Ascending aorta (tissue), 2 donors: ENCODE data around the gene GABRB1. TPM values are rescaled to one million over a fixed set of nuclear protein-coding genes. Genes with fewer than 3 reads are reported as not detected.

Experiments used
- DNase-seq, 2 donors: peaks; one replicate each; pipeline ENCODE4 v3.0.0-alpha.2; 2019; ENCODE audit warnings: low spot score in 2 of 2
- H3K27ac ChIP-seq, 2 donors: fragments of 200-600 bp; sonication (generic); one replicate each; pipeline ENCODE4 v1.5.1; 2016 to 2017; ENCODE audit warnings: mild to moderate bottlenecking in 1 of 2
- H3K27me3 ChIP-seq: fragments of 200-600 bp; sonication (generic); one replicate; pipeline ENCODE4 v1.5.1; 2017
- H3K36me3 ChIP-seq, 2 donors: fragments of 200-600 bp; sonication (generic); one replicate each; pipeline ENCODE4 v1.5.1; 2016
- H3K4me1 ChIP-seq, 2 donors: fragments of 200-600 bp; sonication (generic); one replicate each; pipeline ENCODE4 v1.5.1; 2016 to 2017; ENCODE audit warnings: mild to moderate bottlenecking in 1 of 2
- H3K4me3 ChIP-seq, 2 donors: fragments of 200-600 bp; sonication (generic); one replicate each; pipeline ENCODE4 v1.5.1; 2016 to 2017; ENCODE audit warnings: mild to moderate bottlenecking in 1 of 2
- H3K9me3 ChIP-seq, 2 donors: fragments of 200-600 bp; sonication (generic); one replicate each; pipeline ENCODE4 v1.5.1; 2016
- intact Hi-C: fragments of 100-400 bp; cut with DNase I; formaldehyde crosslinking; loops from one replicate; pipeline ENCODE4 v1.15.1; 2023
- total RNA-seq: library from RNA; depleted of rRNA; stranded (reverse); fragments of >200 nt; gene quantifications from one replicate; pipeline ENCODE4 v1.1.0, GENCODE V29; 2016
- TF ChIP-seq, protein P1 (sequence below), 3 experiments: fragments of 200-600 bp in 2 of 3; fragments of 450-650 bp in 1 of 3; sonication (generic) in 2 of 3; IDR thresholded peaks; one replicate each; pipeline ENCODE4 v1.5.1; 2016 to 2019; ENCODE audit warnings: antibody characterized with exemption in 3 of 3, mild to moderate bottlenecking in 1 of 3, moderate library complexity in 1 of 3

The GABRB1 gene
- total RNA-seq, 1 donor from 2014 or later = 0.53 TPM

DNA sequence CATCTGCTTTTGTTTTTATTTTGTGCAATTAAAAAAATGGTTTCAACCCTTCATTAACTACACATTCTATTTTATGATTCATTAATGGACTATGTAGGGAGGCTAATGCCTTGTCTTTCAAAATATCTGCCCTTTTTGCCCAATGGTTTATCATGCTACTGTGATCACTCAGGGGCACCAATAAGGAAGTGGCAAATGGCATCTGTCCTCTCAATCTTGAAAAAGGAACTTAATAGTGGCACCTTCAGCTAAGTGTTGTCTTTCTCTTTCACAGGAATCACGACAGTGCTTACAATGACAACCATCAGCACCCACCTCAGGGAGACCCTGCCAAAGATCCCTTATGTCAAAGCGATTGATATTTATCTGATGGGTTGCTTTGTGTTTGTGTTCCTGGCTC, 375.0 kb downstream of the GABRB1 start:
- intact Hi-C loops = no loop called here

DNA sequence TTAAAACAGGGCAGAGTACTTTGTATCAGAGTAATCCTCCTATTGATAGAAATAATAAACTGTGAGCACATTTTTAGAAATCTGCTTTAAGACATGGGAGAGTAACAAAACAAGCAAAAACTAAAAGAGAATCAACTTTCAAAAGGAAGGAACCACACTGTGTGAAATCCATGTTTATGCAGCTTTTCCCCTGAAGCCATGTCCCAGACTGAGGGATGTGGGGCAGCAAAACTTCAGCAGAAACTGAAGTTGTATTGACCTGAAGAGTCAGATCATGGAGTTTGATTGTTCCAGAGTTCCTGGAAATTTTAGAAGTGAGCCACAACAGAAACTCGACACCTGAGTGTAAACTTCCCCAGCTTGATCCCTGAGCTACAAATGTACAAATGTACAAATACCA, 378.9 kb downstream of the GABRB1 start:
- intact Hi-C loops = no loop called here
- no peaks in the 10 kb centered on the region for H3K27me3 ChIP-seq
- H3K4me1 ChIP-seq = no peaks in the 10 kb centered on the region
- no peaks in the 10 kb centered on the region for H3K36me3 ChIP-seq
- TF ChIP-seq, protein P1, sequence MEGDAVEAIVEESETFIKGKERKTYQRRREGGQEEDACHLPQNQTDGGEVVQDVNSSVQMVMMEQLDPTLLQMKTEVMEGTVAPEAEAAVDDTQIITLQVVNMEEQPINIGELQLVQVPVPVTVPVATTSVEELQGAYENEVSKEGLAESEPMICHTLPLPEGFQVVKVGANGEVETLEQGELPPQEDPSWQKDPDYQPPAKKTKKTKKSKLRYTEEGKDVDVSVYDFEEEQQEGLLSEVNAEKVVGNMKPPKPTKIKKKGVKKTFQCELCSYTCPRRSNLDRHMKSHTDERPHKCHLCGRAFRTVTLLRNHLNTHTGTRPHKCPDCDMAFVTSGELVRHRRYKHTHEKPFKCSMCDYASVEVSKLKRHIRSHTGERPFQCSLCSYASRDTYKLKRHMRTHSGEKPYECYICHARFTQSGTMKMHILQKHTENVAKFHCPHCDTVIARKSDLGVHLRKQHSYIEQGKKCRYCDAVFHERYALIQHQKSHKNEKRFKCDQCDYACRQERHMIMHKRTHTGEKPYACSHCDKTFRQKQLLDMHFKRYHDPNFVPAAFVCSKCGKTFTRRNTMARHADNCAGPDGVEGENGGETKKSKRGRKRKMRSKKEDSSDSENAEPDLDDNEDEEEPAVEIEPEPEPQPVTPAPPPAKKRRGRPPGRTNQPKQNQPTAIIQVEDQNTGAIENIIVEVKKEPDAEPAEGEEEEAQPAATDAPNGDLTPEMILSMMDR (IDR thresholded peaks at IDR 0.05) = no peak
- no peaks in the 10 kb centered on the region for H3K9me3 ChIP-seq
- no peak overlapping the region for H3K27ac ChIP-seq
- no peak for DNase-seq
- H3K4me3 ChIP-seq = no peak overlapping the region

More for the DNA sequence above, 375.0 kb downstream of the GABRB1 start:
- Histone ChIP-seq H3K9me3 (no peaks in the 10 kb centered on the region), H3K4me1 (no peaks in the 10 kb centered on the region), H3K4me3 (no peak overlapping the region), H3K27ac (no peak overlapping the region), H3K36me3 (no peaks in the 10 kb centered on the region), H3K27me3 (no peaks in the 10 kb centered on the region)
- DNase-seq = no peak
- TF ChIP-seq, protein P1 (IDR thresholded peaks at IDR 0.05) = no peak

DNA sequence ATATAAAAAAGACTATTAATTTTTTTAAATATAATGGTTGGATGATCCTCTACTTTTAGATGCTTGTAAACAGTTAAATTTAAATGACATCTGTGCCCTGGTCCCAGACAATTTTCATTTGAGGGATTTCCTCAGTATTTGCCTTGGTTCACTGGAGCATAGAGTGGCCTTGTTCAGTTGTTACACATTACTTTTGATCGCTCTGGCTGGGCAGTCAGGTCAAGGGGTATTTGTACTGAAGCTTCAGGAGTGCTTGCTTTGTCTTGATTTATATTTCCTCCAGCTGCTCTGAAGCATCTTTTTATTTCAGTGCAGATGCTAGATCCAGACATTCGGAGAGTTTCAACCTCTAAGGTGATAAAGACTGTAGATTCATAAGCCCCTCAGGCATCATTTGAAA, 382.2 kb downstream of the GABRB1 start:
- Histone ChIP-seq H3K36me3 (no peaks in the 10 kb centered on the region), H3K4me3 (no peak overlapping the region), H3K4me1 (no peaks in the 10 kb centered on the region), H3K27ac (no peak overlapping the region), H3K27me3 (no peaks in the 10 kb centered on the region), H3K9me3 (no peaks in the 10 kb centered on the region)
- DNase-seq = no peak
- intact Hi-C loops = no loop called here
- TF ChIP-seq, protein P1 (IDR thresholded peaks at IDR 0.05) = no peak

DNA sequence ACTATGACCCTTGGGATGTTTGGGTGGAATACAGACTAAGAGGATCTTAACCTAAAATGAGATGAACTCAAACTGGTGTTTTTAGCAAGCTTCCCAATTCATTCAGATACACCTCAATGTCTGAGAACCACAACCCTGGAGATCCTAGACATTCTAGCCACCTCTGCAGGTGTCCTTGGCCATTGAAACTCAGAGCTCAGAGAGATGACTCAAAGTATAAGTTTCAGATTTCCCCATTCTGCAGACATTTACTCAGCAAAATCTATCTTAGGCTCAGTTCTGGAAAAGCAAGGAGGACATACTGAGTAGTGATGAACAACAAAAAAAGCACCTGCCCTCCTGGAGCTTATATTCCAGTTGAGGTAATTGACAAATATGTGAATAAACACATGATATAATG, 384.4 kb downstream of the GABRB1 start:
- H3K27me3 ChIP-seq = no peaks in the 10 kb centered on the region
- no peak for DNase-seq
- intact Hi-C loops = no loop called here
- TF ChIP-seq, protein P1 (IDR thresholded peaks at IDR 0.05) = no peak
- H3K9me3 ChIP-seq = no peaks in the 10 kb centered on the region
- no peak overlapping the region for H3K27ac ChIP-seq
- H3K4me3 ChIP-seq = no peak overlapping the region
- H3K36me3 ChIP-seq = no peaks in the 10 kb centered on the region
- H3K4me1 ChIP-seq = no peaks in the 10 kb centered on the region

DNA sequence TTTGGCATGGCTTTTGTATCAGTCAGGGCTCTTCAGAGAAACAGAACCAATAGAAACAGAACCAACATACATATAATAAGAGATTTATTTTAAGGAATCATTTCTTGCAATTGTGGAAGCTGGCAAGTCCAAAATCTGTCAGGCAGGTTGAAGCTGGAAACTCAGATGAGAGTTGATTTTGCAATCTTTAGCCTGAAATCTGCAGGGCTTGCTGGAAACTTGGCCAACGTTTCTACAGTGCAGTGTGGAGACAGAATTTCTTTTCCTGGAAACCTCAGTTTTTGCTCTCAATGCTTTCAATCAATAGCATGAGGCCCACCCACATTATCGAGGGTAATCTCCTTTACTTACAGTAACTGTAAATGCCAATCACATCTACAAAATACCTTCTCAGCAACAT, 386.8 kb downstream of the GABRB1 start:
- Histone ChIP-seq H3K4me3 (no peak overlapping the region), H3K36me3 (no peaks in the 10 kb centered on the region), H3K27ac (no peak overlapping the region), H3K9me3 (no peaks in the 10 kb centered on the region), H3K4me1 (no peaks in the 10 kb centered on the region), H3K27me3 (no peaks in the 10 kb centered on the region)
- TF ChIP-seq, protein P1 (IDR thresholded peaks at IDR 0.05) = no peak
- no peak for DNase-seq
- intact Hi-C loops = no loop called here

DNA sequence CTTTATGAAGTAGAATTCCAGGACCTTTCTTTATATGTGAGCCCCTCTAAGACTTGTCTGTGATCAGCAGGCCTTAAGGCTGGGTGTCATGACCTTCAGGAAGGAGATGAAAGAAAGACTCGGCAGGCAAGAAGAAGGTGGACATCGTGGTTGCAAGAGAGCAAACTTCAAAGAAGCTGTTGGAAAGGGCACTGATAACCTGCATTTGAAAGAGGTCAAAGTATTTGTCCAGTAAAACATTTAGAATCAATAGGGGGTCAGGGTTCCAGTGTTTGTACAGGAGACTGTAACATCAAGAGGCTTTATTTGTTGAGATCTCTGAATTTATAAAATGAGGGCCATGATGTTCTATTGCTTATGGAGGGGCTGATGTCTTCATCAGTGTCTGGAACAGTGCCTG, 387.9 kb downstream of the GABRB1 start:
- DNase-seq = no peak
- Histone ChIP-seq H3K4me1 (no peaks in the 10 kb centered on the region), H3K27me3 (no peaks in the 10 kb centered on the region), H3K36me3 (no peaks in the 10 kb centered on the region), H3K9me3 (no peaks in the 10 kb centered on the region), H3K27ac (no peak overlapping the region), H3K4me3 (no peak overlapping the region)
- TF ChIP-seq, protein P1 (IDR thresholded peaks at IDR 0.05) = no peak
- intact Hi-C loops = no loop called here
